Measurements from ENCODE around the gene STIM2. TPM values are rescaled to one million over a fixed set of nuclear protein-coding genes. Genes with fewer than 3 reads are reported as not detected.

STIM2 gene
- polyA plus RNA-seq, 3 donors: 8.6 to 16.5 (median 8.8) TPM

GRCh38 chr4:26995316-26995715 is 134.7 kb downstream of the STIM2 start:
- no peak overlapping the region for H2AFZ ChIP-seq (ENCODE audit: insufficient read depth, low read depth, low read length, poor library complexity, severe bottlenecking)
- H4K20me1 ChIP-seq (ENCODE audit: insufficient read depth, low read length): no peaks in the 10 kb centered on the region
- no peak overlapping the region for H3K4me2 ChIP-seq (replicated peaks; ENCODE audit: extremely low read depth, low read length, poor library complexity, severe bottlenecking)

GRCh38 chr4:26996745-26997144 is 136.1 kb downstream of the STIM2 start:
- DNase-seq: no peak
- no peaks in the 10 kb centered on the region for H3K9me3 ChIP-seq (replicated peaks in 1 of 2; ENCODE audit: control insufficient read depth in 1 of 2, insufficient read depth in 1 of 2, low read length in 2 of 2)
- peaks cover 5 to 25% of the 10 kb centered on the region in 2 donors for H3K36me3 ChIP-seq (replicated peaks in 1 of 2; ENCODE audit: control insufficient read depth in 1 of 2, insufficient read depth in 2 of 2, low read length in 2 of 2)
- H3K9ac ChIP-seq (ENCODE audit: insufficient read depth, low read length, poor library complexity, severe bottlenecking): no peak overlapping the region
- H3K27me3 ChIP-seq (ENCODE audit: control insufficient read depth in 2 of 2, insufficient read depth in 2 of 2, low read length in 2 of 2): no peaks in the 10 kb centered on the region
- no peak overlapping the region for H3K27ac ChIP-seq (ENCODE audit: low read depth in 1 of 2, low read length in 2 of 2)
- H3K79me2 ChIP-seq (ENCODE audit: insufficient read depth, low read length): no peaks in the 10 kb centered on the region
- H3K4me3 Mint-ChIP-seq: no peak overlapping the region
- H3K36me3 Mint-ChIP-seq: peaks cover 12 to 18% of the 10 kb centered on the region in 2 donors
- no peaks in the 10 kb centered on the region for H3K9me3 Mint-ChIP-seq
- TF ChIP-seq, protein P1, sequence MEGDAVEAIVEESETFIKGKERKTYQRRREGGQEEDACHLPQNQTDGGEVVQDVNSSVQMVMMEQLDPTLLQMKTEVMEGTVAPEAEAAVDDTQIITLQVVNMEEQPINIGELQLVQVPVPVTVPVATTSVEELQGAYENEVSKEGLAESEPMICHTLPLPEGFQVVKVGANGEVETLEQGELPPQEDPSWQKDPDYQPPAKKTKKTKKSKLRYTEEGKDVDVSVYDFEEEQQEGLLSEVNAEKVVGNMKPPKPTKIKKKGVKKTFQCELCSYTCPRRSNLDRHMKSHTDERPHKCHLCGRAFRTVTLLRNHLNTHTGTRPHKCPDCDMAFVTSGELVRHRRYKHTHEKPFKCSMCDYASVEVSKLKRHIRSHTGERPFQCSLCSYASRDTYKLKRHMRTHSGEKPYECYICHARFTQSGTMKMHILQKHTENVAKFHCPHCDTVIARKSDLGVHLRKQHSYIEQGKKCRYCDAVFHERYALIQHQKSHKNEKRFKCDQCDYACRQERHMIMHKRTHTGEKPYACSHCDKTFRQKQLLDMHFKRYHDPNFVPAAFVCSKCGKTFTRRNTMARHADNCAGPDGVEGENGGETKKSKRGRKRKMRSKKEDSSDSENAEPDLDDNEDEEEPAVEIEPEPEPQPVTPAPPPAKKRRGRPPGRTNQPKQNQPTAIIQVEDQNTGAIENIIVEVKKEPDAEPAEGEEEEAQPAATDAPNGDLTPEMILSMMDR (IDR thresholded peaks at IDR 0.05): no peak
- H2AFZ ChIP-seq (ENCODE audit: insufficient read depth, low read depth, low read length, poor library complexity, severe bottlenecking): no peak overlapping the region
- H4K20me1 ChIP-seq (ENCODE audit: insufficient read depth, low read length): no peaks in the 10 kb centered on the region
- peaks cover 5 to 10% of the 10 kb centered on the region in 2 donors for H3K4me1 ChIP-seq (ENCODE audit: control insufficient read depth in 1 of 2, insufficient read depth in 2 of 2, low read length in 2 of 2)
- intact Hi-C loops (cut with micrococcal nuclease): no loop called here
- H3K27ac Mint-ChIP-seq: no peak overlapping the region
- H3K4me2 ChIP-seq (replicated peaks; ENCODE audit: extremely low read depth, low read length, poor library complexity, severe bottlenecking): no peak overlapping the region
- H3K4me3 ChIP-seq (replicated peaks in 1 of 3; ENCODE audit: low read depth in 2 of 3, low read length in 3 of 3): no peak overlapping the region
- no peaks in the 10 kb centered on the region for H3K27me3 Mint-ChIP-seq (ENCODE audit: low read depth in 3 of 3)
- no peaks in the 10 kb centered on the region for H3K4me1 Mint-ChIP-seq

More at GRCh38 chr4:26995316-26995715, 134.7 kb downstream of the STIM2 start:
- Mint-ChIP-seq H3K9me3 (no peaks in the 10 kb centered on the region), H3K4me1 (no peaks in the 10 kb centered on the region), H3K4me3 (no peak overlapping the region), H3K27me3 (ENCODE audit: low read depth in 3 of 3) (no peaks in the 10 kb centered on the region), H3K27ac (no peak overlapping the region), H3K36me3 (peaks cover 10 to 13% of the 10 kb centered on the region in 2 donors)
- DNase-seq: no peak
- TF ChIP-seq, protein P1 (IDR thresholded peaks at IDR 0.05): no peak
- H3K9me3 ChIP-seq (replicated peaks in 1 of 2; ENCODE audit: control insufficient read depth in 1 of 2, insufficient read depth in 1 of 2, low read length in 2 of 2): no peaks in the 10 kb centered on the region
- no peak overlapping the region for H3K9ac ChIP-seq (ENCODE audit: insufficient read depth, low read length, poor library complexity, severe bottlenecking)
- H3K4me1 ChIP-seq (ENCODE audit: control insufficient read depth in 1 of 2, insufficient read depth in 2 of 2, low read length in 2 of 2): peaks cover 5 to 10% of the 10 kb centered on the region in 2 donors
- intact Hi-C loops (cut with micrococcal nuclease): no loop called here
- H3K79me2 ChIP-seq (ENCODE audit: insufficient read depth, low read length): no peaks in the 10 kb centered on the region
- H3K27me3 ChIP-seq (ENCODE audit: control insufficient read depth in 2 of 2, insufficient read depth in 2 of 2, low read length in 2 of 2): no peaks in the 10 kb centered on the region
- no peak overlapping the region for H3K27ac ChIP-seq (ENCODE audit: low read depth in 1 of 2, low read length in 2 of 2)
- no peak overlapping the region for H3K4me3 ChIP-seq (replicated peaks in 1 of 3; ENCODE audit: low read depth in 2 of 3, low read length in 3 of 3)
- no CpG with 5 or more reads among the region's 2 CpGs for WGBS (ENCODE audit: insufficient coverage)
- H3K36me3 ChIP-seq (replicated peaks in 1 of 2; ENCODE audit: control insufficient read depth in 1 of 2, insufficient read depth in 2 of 2, low read length in 2 of 2): peaks cover 5 to 18% of the 10 kb centered on the region in 2 donors
